Fibroblast of pulmonary artery (primary cell): ENCODE results near the gene TUSC2.

Experiments used
- DNase-seq: peaks from one replicate; pipeline ENCODE4 v3.0.0-alpha.2; 2010; ENCODE audit warnings: low read depth
- H3K4me3 ChIP-seq: replicated peaks from 2 replicates; pipeline ENCODE4 v1.5.1; 2011; ENCODE audit warnings: low read depth, mild to moderate bottlenecking, control low read depth, low read length, moderate library complexity
- CTCF ChIP-seq: IDR thresholded peaks from 2 replicates; pipeline ENCODE4 v1.5.1; 2011; ENCODE audit warnings: mild to moderate bottlenecking, control low read depth, low read length, inconsistent platforms; ENCODE audit errors: missing control alignments

The TUSC2 gene

GRCh38 chr3:50354850-50355249, 26.8 kb upstream of the TUSC2 start:
- DNase-seq, result no peak
- H3K4me3 ChIP-seq, result no peak overlapping the region
- TF ChIP-seq CTCF, result no peak

GRCh38 chr3:50354186-50354764, 26.3 kb upstream of the TUSC2 start:
- no peak for DNase-seq
- H3K4me3 ChIP-seq, result no peak overlapping the region
- no peak for TF ChIP-seq CTCF

GRCh38 chr3:50353245-50354004, 25.4 kb upstream of the TUSC2 start:
- no peak for TF ChIP-seq CTCF
- no peak overlapping the region for H3K4me3 ChIP-seq
- no peak for DNase-seq

- no peak for DNase-seq
- TF ChIP-seq CTCF, result peak; percentile 22
- no peak overlapping the region for H3K4me3 ChIP-seq
Observed at GRCh38 chr3:50352781-50353180, 24.8 kb upstream of the TUSC2 start.

- no peak for TF ChIP-seq CTCF
- H3K4me3 ChIP-seq, result peak overlapping the region; percentile 92
Observed at GRCh38 chr3:50351323-50351697, 23.3 kb upstream of the TUSC2 start.

GRCh38 chr3:50350527-50351322, 22.7 kb upstream of the TUSC2 start, which contains the start of the genes CYB561D2 and NPRL2:
Gene CYB561D2, plus strand, starts transcription at chr3:50350862. Its CDS starts 572 bp downstream, at chr3:50351434.
Gene NPRL2, minus strand, starts transcription at chr3:50350775. Its CDS starts 123 bp downstream, at chr3:50350652.
- peak within 1 kb of the TSS; percentile 92 for H3K4me3 ChIP-seq

More at GRCh38 chr3:50351323-50351697, 23.3 kb upstream of the TUSC2 start:
- no peak for DNase-seq

More at GRCh38 chr3:50350527-50351322, 22.7 kb upstream of the TUSC2 start, which contains the start of the genes CYB561D2 and NPRL2:
- DNase-seq, result peak; percentile 90
- no peak for TF ChIP-seq CTCF
